SU-DHL-6 (cell line): ENCODE results near the gene ADAMTS4.

ENCODE experiments used
- H2AFZ ChIP-seq: fragments of 200-600 bp; sonication (generic); 2 replicates; pipeline ENCODE4 v1.6.1; 2014; ENCODE audit warnings: low read depth, mild to moderate bottlenecking, moderate library complexity, mixed read lengths, antibody characterized with exemption, low read length; ENCODE audit not compliant: severe bottlenecking
- H3F3A ChIP-seq: fragments of 200-600 bp; shearing (Covaris generic); 2 replicates; pipeline ENCODE4 v1.6.0; 2016; ENCODE audit warnings: antibody characterized with exemption, mild to moderate bottlenecking; ENCODE audit not compliant: insufficient read depth
- H3K27ac ChIP-seq: fragments of 200-600 bp; sonication (generic); 2 replicates; pipeline ENCODE4 v1.5.1; 2016; ENCODE audit warnings: low read depth, mild to moderate bottlenecking, low read length, moderate library complexity, mixed read lengths
- H3K27me3 ChIP-seq: fragments of 200-600 bp; sonication (generic), shearing (Covaris generic); 2 replicates; pipeline ENCODE4 v1.6.0; 2014; ENCODE audit warnings: mild to moderate bottlenecking, low read length
- H3K36me3 ChIP-seq: fragments of 200-600 bp; sonication (generic); 2 replicates; pipeline ENCODE4 v1.6.1; 2014; ENCODE audit warnings: mild to moderate bottlenecking, low read length, mixed read lengths
- H3K4me2 ChIP-seq: fragments of 300-600, 200-600 bp; shearing (Covaris generic), sonication (generic); 2 replicates; pipeline ENCODE4 v1.6.0; 2014; ENCODE audit warnings: low read length, low read depth, mild to moderate bottlenecking; ENCODE audit not compliant: poor library complexity, severe bottlenecking
- H3K4me3 ChIP-seq: fragments of 200-600 bp; sonication (generic); 2 replicates; pipeline ENCODE4 v1.5.1; 2014; ENCODE audit warnings: antibody characterized with exemption, low read length, mild to moderate bottlenecking, mixed read lengths; ENCODE audit not compliant: insufficient read depth, poor library complexity, severe bottlenecking
- H3K79me2 ChIP-seq: fragments of 200-600 bp; sonication (generic); 2 replicates; pipeline ENCODE4 v1.6.1; 2014; ENCODE audit warnings: mild to moderate bottlenecking, low read length, moderate library complexity; ENCODE audit not compliant: insufficient read depth
- H3K9ac ChIP-seq: fragments of 200-600 bp; sonication (generic); 2 replicates; pipeline ENCODE4 v1.7.0; 2014; ENCODE audit warnings: mild to moderate bottlenecking, low read length
- H3K9me2 ChIP-seq: fragments of 200-600 bp; sonication (generic); replicated peaks from 2 replicates; pipeline ENCODE4 v1.6.1; 2014; ENCODE audit warnings: low read length; ENCODE audit not compliant: insufficient read depth
- H3K9me3 ChIP-seq: fragments of 200-600 bp; sonication (generic); 2 replicates; pipeline ENCODE4 v1.6.1; 2014; ENCODE audit warnings: low read length, mixed read lengths; ENCODE audit not compliant: insufficient read depth
- H4K20me1 ChIP-seq: fragments of 200-600 bp; sonication (generic); 2 replicates; pipeline ENCODE4 v1.6.1; 2014; ENCODE audit warnings: low read depth, mild to moderate bottlenecking, antibody characterized with exemption, low read length, moderate library complexity, mixed read lengths
- EZH2phosphoT487 ChIP-seq: fragments of 200-600 bp; sonication (generic), shearing (Covaris generic); conservative IDR thresholded peaks from 2 replicates; pipeline ENCODE4 v1.6.1; 2018; ENCODE audit warnings: mild to moderate bottlenecking, antibody characterized with exemption, low read length, moderate library complexity, mixed read lengths
- TF ChIP-seq, protein P1 (sequence below): fragments of 200-600 bp; sonication (generic); IDR thresholded peaks from one replicate; pipeline ENCODE4 v1.5.1; 2017; ENCODE audit warnings: antibody characterized with exemption, mild to moderate bottlenecking, low read length, moderate library complexity; ENCODE audit not compliant: insufficient read depth, poor library complexity, severe bottlenecking

ADAMTS4 gene

DNA sequence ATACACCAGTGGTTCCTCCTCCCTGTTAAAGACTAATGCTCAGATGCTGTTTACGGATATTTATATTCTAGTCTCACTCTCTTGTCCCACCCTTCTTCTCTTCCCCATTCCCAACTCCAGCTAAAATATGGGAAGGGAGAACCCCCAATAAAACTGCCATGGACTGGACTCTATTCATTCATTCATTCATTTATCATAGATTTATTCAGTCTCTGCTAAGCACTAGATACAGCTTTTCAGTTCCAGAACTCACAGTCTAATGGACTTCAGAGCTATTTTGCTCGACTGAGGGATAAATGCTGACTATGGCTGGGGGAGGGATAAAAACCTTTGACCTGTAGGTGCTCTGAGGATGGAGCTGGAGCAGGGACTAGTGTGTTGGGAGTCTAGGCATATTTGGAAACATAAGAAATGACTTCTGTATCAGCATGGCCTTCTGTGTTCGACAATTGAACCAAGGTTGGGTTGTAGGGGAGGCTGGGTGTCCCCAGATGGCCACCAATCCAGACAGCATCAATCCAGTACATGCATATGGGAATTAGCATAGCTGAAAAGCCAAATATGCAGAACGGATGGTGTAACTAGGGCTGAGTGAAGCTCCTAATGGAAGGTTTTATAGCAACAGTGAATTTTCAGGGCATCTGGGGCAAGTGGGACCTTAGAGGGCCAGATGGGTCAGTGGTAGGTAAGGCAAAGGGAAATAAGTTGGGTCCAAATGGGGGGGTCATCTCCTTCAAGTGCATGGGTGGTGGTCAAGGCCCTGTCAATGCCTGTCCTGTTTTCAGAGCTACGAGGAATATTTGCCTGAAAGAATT is 20.4 kb upstream of the ADAMTS4 start:
- no peaks in the 10 kb centered on the region for H4K20me1 ChIP-seq
- H3K79me2 ChIP-seq, result no peaks in the 10 kb centered on the region
- no peak overlapping the region for H3K27ac ChIP-seq
- 0 out of 2 replicates have a peak, but pooled peaks cover 4% of the 10 kb centered on the region for H3F3A ChIP-seq
- H3K4me3 ChIP-seq, result no peak overlapping the region
- no peaks in the 10 kb centered on the region for H3K9me3 ChIP-seq
- H3K27me3 ChIP-seq, result no peaks in the 10 kb centered on the region
- no peak overlapping the region for H3K4me2 ChIP-seq
- H3K36me3 ChIP-seq, result no peaks in the 10 kb centered on the region
- H2AFZ ChIP-seq, result no peak overlapping the region
- no peaks in the 10 kb centered on the region for H3K9me2 ChIP-seq
- no peak overlapping the region for H3K9ac ChIP-seq
- TF ChIP-seq, protein P1, sequence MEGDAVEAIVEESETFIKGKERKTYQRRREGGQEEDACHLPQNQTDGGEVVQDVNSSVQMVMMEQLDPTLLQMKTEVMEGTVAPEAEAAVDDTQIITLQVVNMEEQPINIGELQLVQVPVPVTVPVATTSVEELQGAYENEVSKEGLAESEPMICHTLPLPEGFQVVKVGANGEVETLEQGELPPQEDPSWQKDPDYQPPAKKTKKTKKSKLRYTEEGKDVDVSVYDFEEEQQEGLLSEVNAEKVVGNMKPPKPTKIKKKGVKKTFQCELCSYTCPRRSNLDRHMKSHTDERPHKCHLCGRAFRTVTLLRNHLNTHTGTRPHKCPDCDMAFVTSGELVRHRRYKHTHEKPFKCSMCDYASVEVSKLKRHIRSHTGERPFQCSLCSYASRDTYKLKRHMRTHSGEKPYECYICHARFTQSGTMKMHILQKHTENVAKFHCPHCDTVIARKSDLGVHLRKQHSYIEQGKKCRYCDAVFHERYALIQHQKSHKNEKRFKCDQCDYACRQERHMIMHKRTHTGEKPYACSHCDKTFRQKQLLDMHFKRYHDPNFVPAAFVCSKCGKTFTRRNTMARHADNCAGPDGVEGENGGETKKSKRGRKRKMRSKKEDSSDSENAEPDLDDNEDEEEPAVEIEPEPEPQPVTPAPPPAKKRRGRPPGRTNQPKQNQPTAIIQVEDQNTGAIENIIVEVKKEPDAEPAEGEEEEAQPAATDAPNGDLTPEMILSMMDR, result no peak
- no peak for TF ChIP-seq EZH2phosphoT487

DNA sequence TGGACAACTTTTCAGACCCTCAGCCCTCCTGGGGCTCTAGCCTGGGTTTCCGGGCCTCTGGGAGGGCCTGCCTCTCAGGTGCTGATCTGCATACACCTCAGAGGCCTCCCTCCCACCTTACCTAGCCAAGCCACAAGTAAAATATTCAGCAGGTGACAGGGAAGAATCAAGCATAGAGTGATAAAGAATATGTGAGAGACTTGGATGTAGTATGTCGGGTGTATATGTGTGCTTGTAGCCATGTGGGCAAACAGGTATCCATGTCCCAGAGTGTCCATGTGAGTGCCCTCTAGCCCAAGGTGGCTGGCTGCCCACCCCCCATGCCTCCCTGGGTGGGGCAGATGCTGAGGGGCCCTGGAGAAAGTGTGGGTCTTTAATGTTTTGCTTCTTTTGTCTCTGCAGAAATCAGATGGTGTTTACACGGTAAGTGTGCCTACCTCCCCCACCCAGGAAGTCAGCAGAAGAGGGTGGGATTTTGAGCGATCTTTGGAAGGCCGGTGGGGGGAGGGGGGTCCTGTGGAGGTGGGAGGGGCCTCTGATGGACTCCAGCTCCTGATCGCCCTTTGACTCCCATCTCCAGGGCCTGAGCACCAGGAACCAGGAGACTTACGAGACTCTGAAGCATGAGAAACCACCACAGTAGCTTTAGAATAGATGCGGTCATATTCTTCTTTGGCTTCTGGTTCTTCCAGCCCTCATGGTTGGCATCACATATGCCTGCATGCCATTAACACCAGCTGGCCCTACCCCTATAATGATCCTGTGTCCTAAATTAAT is 19.6 kb upstream of the ADAMTS4 start:
- Histone ChIP-seq H3K36me3 (peaks cover 4% of the 10 kb centered on the region), H3K4me2 (no peak overlapping the region), H2AFZ (no peak overlapping the region), H3K9me3 (no peaks in the 10 kb centered on the region), H3F3A (0 out of 2 replicates have a peak, but pooled peaks cover 4% of the 10 kb centered on the region), H3K4me3 (no peak overlapping the region), H3K9me2 (no peaks in the 10 kb centered on the region), H4K20me1 (no peaks in the 10 kb centered on the region), H3K79me2 (no peaks in the 10 kb centered on the region), H3K27ac (no peak overlapping the region), H3K9ac (no peak overlapping the region), H3K27me3 (no peaks in the 10 kb centered on the region)
- TF ChIP-seq, protein P1, result no peak
- no peak for TF ChIP-seq EZH2phosphoT487

DNA sequence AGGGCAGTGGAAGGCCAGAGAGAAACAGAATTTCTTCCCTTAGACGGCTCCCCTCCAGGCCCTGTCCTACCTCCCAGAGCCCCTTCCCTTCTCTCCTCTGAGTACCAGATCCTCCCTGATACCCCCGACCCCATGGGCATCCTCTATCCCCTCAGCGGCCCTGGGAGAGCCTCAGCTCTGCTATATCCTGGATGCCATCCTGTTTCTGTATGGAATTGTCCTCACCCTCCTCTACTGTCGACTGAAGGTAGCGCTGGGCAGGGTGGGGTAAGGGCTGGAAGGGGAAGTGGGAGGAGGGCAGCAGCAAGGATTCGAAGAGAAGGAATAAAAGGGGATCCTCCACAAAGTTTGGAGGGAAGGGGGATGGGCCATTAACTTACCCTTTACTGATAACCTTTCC is 19.0 kb upstream of the ADAMTS4 start:
- Histone ChIP-seq H2AFZ (no peak overlapping the region), H3K4me2 (no peak overlapping the region)

More for the DNA sequence above, 19.0 kb upstream of the ADAMTS4 start:
- Histone ChIP-seq H3F3A (0 out of 2 replicates have a peak, but pooled peaks cover 4% of the 10 kb centered on the region), H3K9ac (no peak overlapping the region), H3K9me3 (no peaks in the 10 kb centered on the region), H3K9me2 (no peaks in the 10 kb centered on the region), H3K4me3 (no peak overlapping the region), H3K36me3 (peaks cover 7% of the 10 kb centered on the region), H3K79me2 (no peaks in the 10 kb centered on the region), H3K27me3 (no peaks in the 10 kb centered on the region), H3K27ac (no peak overlapping the region), H4K20me1 (no peaks in the 10 kb centered on the region)
- no peak for TF ChIP-seq EZH2phosphoT487
- TF ChIP-seq, protein P1, result no peak
